Stimulated activated CD4-positive, alpha-beta T cell treated with anti-CD3 and anti-CD28 coated beads, Interleukin-15, amount 100 ng/mL, for 48 hours (primary cell): ENCODE data around the gene SPCS3.
"Not testable (repeated sequence)": the region's sequence is repeated elsewhere in the genome, so short reads cannot be mapped to it uniquely, and the experiment has no call there.

Experiments
- DNase-seq, 2 donors: peaks; one replicate each; pipeline ENCODE4 v3.0.0-alpha.2; 2020; ENCODE audit warnings: low read depth in 2 of 2

The SPCS3 gene

GRCh38 chr4:176303938-176304337 lies 15.8 kb upstream of the SPCS3 start:
- no peak for DNase-seq

GRCh38 chr4:176306837-176307665 lies 12.7 kb upstream of the SPCS3 start:
- no peak for DNase-seq

DNA sequence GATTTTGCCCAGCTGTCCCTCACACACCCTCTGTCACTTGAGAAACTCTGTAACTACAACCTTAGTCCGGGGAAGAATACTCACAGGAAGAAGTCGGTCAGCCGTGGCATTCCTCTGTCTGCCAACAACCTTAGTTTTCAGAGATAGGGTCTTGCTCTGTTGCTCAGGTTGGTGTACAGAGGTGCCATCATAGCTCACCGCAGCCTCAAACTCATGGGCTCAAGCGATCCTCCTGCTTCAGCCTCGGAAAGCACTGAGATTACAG lies 12.2 kb upstream of the SPCS3 start:
- DNase-seq, result no peak

- no peak for DNase-seq
Observed at GRCh38 chr4:176308441-176308840, 11.3 kb upstream of the SPCS3 start.

DNA sequence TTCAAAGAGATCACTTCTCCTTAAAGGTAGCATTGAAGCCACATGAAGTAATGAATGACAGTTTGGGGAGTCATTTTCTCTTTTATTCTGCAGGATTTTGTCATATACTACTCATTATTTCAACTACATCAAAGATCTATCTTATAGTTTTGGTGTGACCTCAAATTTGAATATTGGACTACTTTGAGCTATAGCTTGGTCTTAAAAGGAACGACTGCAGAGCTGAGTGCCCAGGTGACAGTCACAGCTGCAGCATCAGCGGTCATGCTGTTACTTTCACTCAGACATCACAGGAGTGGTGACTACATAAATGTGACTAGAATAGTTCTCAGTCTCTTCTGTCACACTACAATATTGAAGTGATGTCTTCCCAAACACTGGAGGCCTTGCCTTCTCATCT lies 10.7 kb upstream of the SPCS3 start:
- no peak for DNase-seq

DNA sequence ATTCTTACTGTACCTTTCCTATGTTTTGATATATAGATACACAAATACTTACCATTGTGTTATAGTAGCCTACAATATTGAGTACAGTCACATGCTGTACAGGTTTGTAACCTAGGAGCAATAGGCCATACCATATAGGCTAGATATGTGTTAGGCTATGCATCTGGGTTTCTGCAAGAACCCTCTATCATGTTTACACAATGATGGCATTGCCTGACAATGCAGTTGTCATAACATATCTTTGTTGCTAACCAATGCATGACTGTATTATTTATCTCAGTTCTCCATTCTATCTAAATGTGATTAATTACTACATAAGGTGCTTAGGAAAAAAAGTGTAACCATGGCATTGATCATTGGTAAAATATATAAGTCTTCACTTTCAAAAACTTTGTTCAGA lies 10.0 kb upstream of the SPCS3 start:
- no peak for DNase-seq

DNA sequence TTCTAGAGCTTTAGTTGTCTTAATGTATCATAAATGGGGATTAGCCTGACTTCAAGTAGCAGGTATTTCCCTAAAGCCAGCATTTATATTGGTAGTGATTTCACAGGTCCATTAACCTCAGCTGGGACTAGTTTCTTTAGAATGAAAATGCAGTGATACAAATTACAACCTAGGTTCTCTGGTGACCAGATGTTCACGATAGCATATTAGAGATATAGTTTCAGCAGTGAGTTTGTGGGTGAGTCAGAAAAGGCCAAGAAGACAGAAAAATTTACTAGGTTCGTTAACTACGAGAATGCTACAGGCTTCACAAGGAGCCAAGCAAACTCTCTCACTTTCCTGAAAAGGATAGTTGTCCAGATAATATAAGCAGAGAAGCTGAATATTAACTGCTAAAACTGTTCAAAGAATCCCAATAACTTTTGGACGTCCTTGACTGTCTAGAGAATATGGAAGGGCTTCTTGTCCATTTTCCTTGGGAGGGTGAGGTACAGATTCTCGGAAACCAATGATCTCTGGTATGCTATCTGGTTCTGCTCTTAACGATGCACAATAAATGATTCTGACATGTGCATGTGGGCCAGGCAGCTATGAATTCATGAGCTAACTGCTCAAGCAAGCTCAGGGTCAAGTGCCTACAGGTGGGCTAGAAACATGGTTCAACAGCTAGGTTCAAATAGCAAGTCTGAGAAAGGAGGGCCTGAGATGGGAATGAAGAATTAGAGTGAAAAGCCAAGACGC lies 6.0 kb upstream of the SPCS3 start:
- no peak for DNase-seq

GRCh38 chr4:176319151-176319703 lies 539 bp upstream of the SPCS3 start:
- no peak for DNase-seq

DNA sequence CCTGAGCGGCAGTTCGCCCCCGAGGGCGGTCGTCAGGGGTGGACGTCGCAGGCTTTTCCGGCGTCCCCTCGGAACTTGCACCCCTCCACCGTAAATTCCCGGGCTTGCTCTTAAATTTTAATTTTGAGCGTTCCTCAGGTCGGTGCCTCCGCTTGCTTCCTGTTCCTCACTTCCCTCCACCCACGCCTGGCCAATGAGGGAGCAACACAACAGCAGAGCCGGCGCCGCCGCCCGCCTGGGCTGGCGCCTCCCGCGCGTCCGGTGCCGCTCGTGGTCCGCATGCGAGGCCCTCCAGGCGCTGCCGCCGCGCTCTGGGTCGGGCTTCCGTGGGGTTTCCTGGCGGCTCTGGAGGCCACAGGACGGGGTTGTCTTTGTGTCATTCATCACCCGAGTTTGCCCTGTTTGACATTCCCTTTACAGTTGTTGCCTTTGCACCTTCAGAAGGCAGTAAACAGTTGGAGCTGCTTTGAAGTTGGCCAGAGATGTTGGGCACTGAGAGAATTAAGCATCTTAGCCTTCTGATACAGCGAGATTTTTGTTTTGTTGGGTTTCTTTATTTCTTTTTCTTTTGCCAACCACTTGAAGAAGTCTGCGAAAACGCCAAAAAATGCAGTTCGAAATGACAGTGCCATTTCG lies 692 bp downstream of the SPCS3 start:
- DNase-seq, result peak; percentile 78 to 87

DNA sequence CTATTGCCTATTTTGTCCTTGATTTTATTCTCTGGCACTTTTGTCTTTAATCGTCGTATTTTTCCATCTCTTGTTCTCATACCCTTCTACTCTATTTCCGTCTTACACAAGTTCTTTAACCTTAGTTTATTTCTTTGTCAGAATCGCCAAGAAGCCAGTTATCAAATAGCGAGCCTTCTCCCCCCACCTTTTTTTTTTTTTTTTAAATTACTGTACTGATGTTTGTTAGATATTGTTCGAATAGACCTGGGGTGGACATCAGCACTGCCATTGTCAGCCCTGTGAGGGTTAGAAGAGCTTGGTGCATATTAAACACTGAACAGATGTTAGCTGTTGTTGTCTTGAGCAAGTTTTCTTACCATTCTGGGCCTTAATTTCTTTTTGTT lies 1.2 kb downstream of the SPCS3 start:
- no peak for DNase-seq

- no peak for DNase-seq
Observed at GRCh38 chr4:176321589-176321988, 1.8 kb downstream of the SPCS3 start.

- no peak for DNase-seq
Observed at GRCh38 chr4:176323511-176324160, 3.9 kb downstream of the SPCS3 start.

GRCh38 chr4:176324876-176325275 lies 5.1 kb downstream of the SPCS3 start:
- not testable (repeated sequence) for DNase-seq

GRCh38 chr4:176333076-176333475 lies 13.3 kb downstream of the SPCS3 start:
- DNase-seq, result no peak

- DNase-seq, result no peak
Observed at GRCh38 chr4:176334066-176334465, 14.3 kb downstream of the SPCS3 start.

GRCh38 chr4:176335421-176335820 lies 15.7 kb downstream of the SPCS3 start:
- DNase-seq, result no peak

- DNase-seq, result no peak
Observed at GRCh38 chr4:176339936-176340761, 20.4 kb downstream of the SPCS3 start.

- DNase-seq, result no peak
Observed at GRCh38 chr4:176340871-176341685, 21.3 kb downstream of the SPCS3 start.

DNA sequence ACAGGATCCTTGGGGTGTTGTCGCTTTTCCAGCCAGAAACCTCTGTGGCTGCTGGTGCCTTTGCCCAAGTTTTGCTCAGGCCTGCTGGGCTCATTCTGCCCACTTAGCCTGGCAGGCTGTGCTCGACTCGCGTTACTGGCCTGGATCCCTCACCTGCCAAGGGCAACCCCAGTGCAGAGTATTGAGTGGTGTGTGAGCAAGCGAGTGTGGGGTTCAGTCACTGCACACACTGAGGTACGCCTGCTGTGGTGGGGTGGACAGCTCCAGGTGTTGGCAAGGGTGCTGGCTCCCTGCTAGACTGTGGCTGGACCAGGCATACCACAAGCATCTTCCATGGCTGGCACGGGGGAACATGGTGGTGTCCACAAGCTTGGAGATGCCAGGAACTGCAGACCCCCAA lies 22.6 kb downstream of the SPCS3 start:
- no peak for DNase-seq

- no peak for DNase-seq
Observed at GRCh38 chr4:176343286-176343685, 23.5 kb downstream of the SPCS3 start.
